Measurements from ENCODE around the gene KRT38.

The KRT38 gene

DNA sequence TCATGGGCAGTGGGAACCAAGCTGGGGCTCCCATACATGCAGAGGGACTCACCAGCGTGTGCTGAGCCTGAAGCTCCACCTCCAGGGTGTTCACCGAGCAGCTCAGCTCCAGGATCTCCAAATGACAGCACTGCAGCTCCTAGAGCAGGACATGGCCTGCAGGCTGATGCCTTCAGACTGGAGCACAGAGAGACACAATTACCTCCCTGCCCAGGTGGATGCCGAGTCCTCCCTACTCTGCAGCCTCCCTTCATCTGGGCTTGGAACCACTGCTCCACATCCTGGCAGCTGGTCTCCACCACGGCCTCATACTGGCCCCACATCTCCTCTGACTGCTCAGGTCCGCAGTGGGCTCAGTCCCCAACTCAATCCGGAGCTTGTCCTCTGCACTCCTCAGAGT lies 8.2 kb upstream of the KRT38 start:
- peaks cover 0 to 10% (median 2%) of the 10 kb centered on the region in 5 experiments for H3K27me3 ChIP-seq (replicated peaks in 2 of 5; ENCODE audit: control insufficient read depth in 4 of 5, insufficient read depth in 5 of 5, low read length in 4 of 5)
- ChIA-PET POLR2A (no interaction called here), CTCF (no interaction called here)
- H3K36me3 ChIP-seq (ENCODE audit: control insufficient read depth in 4 of 4, insufficient read depth in 4 of 4, low read length in 3 of 4): no peaks in the 10 kb centered on the region
- H3K9me3 ChIP-seq (ENCODE audit: control extremely low read depth in 1 of 5, control insufficient read depth in 4 of 5, insufficient read depth in 2 of 5, low read depth in 1 of 5, low read length in 4 of 5): peaks cover 0 to 3% (median 0%) of the 10 kb centered on the region in 5 experiments
- H3K4me3 ChIP-seq (ENCODE audit: control insufficient read depth in 1 of 7, extremely low read depth in 1 of 7, insufficient read depth in 4 of 7, low read depth in 2 of 7, low read length in 6 of 7): no peak overlapping the region
- H3K27ac ChIP-seq (ENCODE audit: insufficient read depth in 1 of 2, low read depth in 1 of 2, low read length in 2 of 2, poor library complexity in 1 of 2, severe bottlenecking in 2 of 2): no peak overlapping the region
- WGBS (ENCODE audit: insufficient coverage): 100% methylated on average over 4 of the region's 6 CpGs
- peaks cover 0 to 5% (median 2%) of the 10 kb centered on the region in 4 experiments for H3K4me1 ChIP-seq (ENCODE audit: control extremely low read depth in 1 of 4, control insufficient read depth in 4 of 4, insufficient read depth in 4 of 4, low read length in 3 of 4)
- DNase-seq: no peak

GRCh38 chr17:41448506-41448905 lies 7.7 kb upstream of the KRT38 start:
- peaks cover 0 to 3% (median 0%) of the 10 kb centered on the region in 5 experiments for H3K9me3 ChIP-seq (ENCODE audit: control extremely low read depth in 1 of 5, control insufficient read depth in 4 of 5, insufficient read depth in 2 of 5, low read depth in 1 of 5, low read length in 4 of 5)
- no peak for DNase-seq

DNA sequence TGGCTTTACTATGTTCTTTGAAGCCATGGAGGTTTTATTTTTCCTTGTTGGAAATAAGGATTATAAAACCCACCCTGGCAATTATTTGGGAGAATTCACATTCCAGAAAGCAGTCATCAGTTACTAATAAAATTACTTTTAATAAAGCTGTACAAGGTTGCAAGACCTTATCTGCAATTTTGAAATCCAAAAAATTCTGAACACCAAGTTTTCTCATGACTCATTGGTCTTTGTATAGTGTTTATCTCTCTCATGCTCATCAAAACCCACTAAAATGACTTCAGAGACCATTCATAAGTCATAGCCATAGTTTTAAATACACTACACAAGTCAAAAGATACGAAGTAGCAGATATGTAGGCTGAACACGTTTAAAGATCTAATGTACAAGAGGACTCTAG lies 6.0 kb upstream of the KRT38 start:
- CTCF ChIA-PET: no interaction called here
- no CpG with 5 or more reads among the region's 2 CpGs for WGBS (ENCODE audit: insufficient coverage)
- DNase-seq: no peak
- Histone ChIP-seq H3K9me3 (ENCODE audit: control extremely low read depth in 1 of 5, control insufficient read depth in 4 of 5, insufficient read depth in 2 of 5, low read depth in 1 of 5, low read length in 4 of 5) (peaks cover 0 to 3% (median 0%) of the 10 kb centered on the region in 5 experiments), H3K27ac (ENCODE audit: insufficient read depth in 1 of 2, low read depth in 1 of 2, low read length in 2 of 2, poor library complexity in 1 of 2, severe bottlenecking in 2 of 2) (no peak overlapping the region), H3K4me3 (ENCODE audit: control insufficient read depth in 1 of 7, extremely low read depth in 1 of 7, insufficient read depth in 4 of 7, low read depth in 2 of 7, low read length in 6 of 7) (no peak overlapping the region), H3K27me3 (replicated peaks in 2 of 5; ENCODE audit: control insufficient read depth in 4 of 5, insufficient read depth in 5 of 5, low read length in 4 of 5) (peaks cover 0 to 21% (median 3%) of the 10 kb centered on the region in 5 experiments), H3K4me1 (ENCODE audit: control extremely low read depth in 1 of 4, control insufficient read depth in 4 of 4, insufficient read depth in 4 of 4, low read length in 3 of 4) (no peaks in the 10 kb centered on the region), H3K36me3 (ENCODE audit: control insufficient read depth in 4 of 4, insufficient read depth in 4 of 4, low read length in 3 of 4) (no peaks in the 10 kb centered on the region)
- POLR2A ChIA-PET: interaction anchor here (0.6 kb wide), 1 partner anchor 20 kb away, joined by 4 read pairs; no protein-coding TSS in a partner anchor

More at GRCh38 chr17:41448506-41448905, 7.7 kb upstream of the KRT38 start:
- Histone ChIP-seq H3K36me3 (ENCODE audit: control insufficient read depth in 4 of 4, insufficient read depth in 4 of 4, low read length in 3 of 4) (no peaks in the 10 kb centered on the region), H3K27me3 (replicated peaks in 2 of 5; ENCODE audit: control insufficient read depth in 4 of 5, insufficient read depth in 5 of 5, low read length in 4 of 5) (peaks cover 0 to 10% (median 2%) of the 10 kb centered on the region in 5 experiments), H3K27ac (ENCODE audit: insufficient read depth in 1 of 2, low read depth in 1 of 2, low read length in 2 of 2, poor library complexity in 1 of 2, severe bottlenecking in 2 of 2) (no peak overlapping the region), H3K4me3 (ENCODE audit: control insufficient read depth in 1 of 7, extremely low read depth in 1 of 7, insufficient read depth in 4 of 7, low read depth in 2 of 7, low read length in 6 of 7) (no peak overlapping the region), H3K4me1 (ENCODE audit: control extremely low read depth in 1 of 4, control insufficient read depth in 4 of 4, insufficient read depth in 4 of 4, low read length in 3 of 4) (peaks cover 0 to 5% (median 2%) of the 10 kb centered on the region in 4 experiments)
- POLR2A ChIA-PET: no interaction called here
- WGBS (ENCODE audit: insufficient coverage): 90% methylated on average over 2 of the region's 2 CpGs
- CTCF ChIA-PET: interaction anchor here (0.8 kb wide), 1 partner anchor 44 kb away, joined by 3 read pairs; no protein-coding TSS in a partner anchor

DNA sequence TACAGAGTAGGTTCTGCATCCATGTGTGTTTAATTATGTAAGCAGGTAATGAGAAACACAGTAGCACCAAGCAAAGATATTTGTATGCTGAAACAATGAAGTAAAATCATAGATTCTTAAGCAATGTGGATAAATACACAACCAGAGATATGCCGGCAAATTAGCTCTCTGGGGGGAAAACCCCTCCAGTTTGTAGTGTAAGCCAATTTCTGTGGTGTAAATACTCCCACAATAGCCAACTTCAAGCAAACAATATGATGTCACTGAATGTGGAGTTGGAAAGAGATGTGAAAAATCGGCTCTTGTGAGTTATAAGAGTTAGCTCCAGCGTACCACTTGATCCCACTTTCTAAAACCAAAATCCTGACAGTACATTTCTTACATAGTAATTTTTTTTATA lies 3.9 kb upstream of the KRT38 start:
- Histone ChIP-seq H3K4me3 (ENCODE audit: control insufficient read depth in 1 of 7, extremely low read depth in 1 of 7, insufficient read depth in 4 of 7, low read depth in 2 of 7, low read length in 6 of 7) (no peak overlapping the region), H3K36me3 (ENCODE audit: control insufficient read depth in 4 of 4, insufficient read depth in 4 of 4, low read length in 3 of 4) (no peaks in the 10 kb centered on the region), H3K9me3 (ENCODE audit: control extremely low read depth in 1 of 5, control insufficient read depth in 4 of 5, insufficient read depth in 2 of 5, low read depth in 1 of 5, low read length in 4 of 5) (peaks cover 0 to 3% (median 0%) of the 10 kb centered on the region in 5 experiments), H3K27ac (ENCODE audit: insufficient read depth in 1 of 2, low read depth in 1 of 2, low read length in 2 of 2, poor library complexity in 1 of 2, severe bottlenecking in 2 of 2) (no peak overlapping the region), H3K27me3 (replicated peaks in 2 of 5; ENCODE audit: control insufficient read depth in 4 of 5, insufficient read depth in 5 of 5, low read length in 4 of 5) (peaks cover 0 to 21% (median 10%) of the 10 kb centered on the region in 5 experiments), H3K4me1 (ENCODE audit: control extremely low read depth in 1 of 4, control insufficient read depth in 4 of 4, insufficient read depth in 4 of 4, low read length in 3 of 4) (no peaks in the 10 kb centered on the region)
- no peak for DNase-seq
- 100% methylated on average over 1 of the region's 3 CpGs for WGBS (ENCODE audit: insufficient coverage)
- POLR2A ChIA-PET: interaction anchor here (0.5 kb wide), 1 partner anchor 574 kb away, joined by 4 read pairs; no protein-coding TSS in a partner anchor
- CTCF ChIA-PET: no interaction called here

GRCh38 chr17:41444186-41444585 lies 3.4 kb upstream of the KRT38 start:
- Histone ChIP-seq H3K27ac (ENCODE audit: insufficient read depth in 1 of 2, low read depth in 1 of 2, low read length in 2 of 2, poor library complexity in 1 of 2, severe bottlenecking in 2 of 2) (no peak overlapping the region), H3K36me3 (ENCODE audit: control insufficient read depth in 4 of 4, insufficient read depth in 4 of 4, low read length in 3 of 4) (no peaks in the 10 kb centered on the region), H3K9me3 (ENCODE audit: control extremely low read depth in 1 of 5, control insufficient read depth in 4 of 5, insufficient read depth in 2 of 5, low read depth in 1 of 5, low read length in 4 of 5) (peaks cover 0 to 3% (median 0%) of the 10 kb centered on the region in 5 experiments), H3K4me1 (ENCODE audit: control extremely low read depth in 1 of 4, control insufficient read depth in 4 of 4, insufficient read depth in 4 of 4, low read length in 3 of 4) (no peaks in the 10 kb centered on the region), H3K27me3 (replicated peaks in 2 of 5; ENCODE audit: control insufficient read depth in 4 of 5, insufficient read depth in 5 of 5, low read length in 4 of 5) (peaks cover 0 to 21% (median 10%) of the 10 kb centered on the region in 5 experiments), H3K4me3 (ENCODE audit: control insufficient read depth in 1 of 7, extremely low read depth in 1 of 7, insufficient read depth in 4 of 7, low read depth in 2 of 7, low read length in 6 of 7) (no peak overlapping the region)
- no peak for DNase-seq
- ChIA-PET POLR2A (no interaction called here), CTCF (no interaction called here)
- no CpG with 5 or more reads among the region's 1 CpG for WGBS (ENCODE audit: insufficient coverage)

GRCh38 chr17:41442739-41443138 lies 2.0 kb upstream of the KRT38 start:
- no peak for DNase-seq

GRCh38 chr17:41439375-41439774 lies 1.4 kb downstream of the KRT38 start:
- WGBS (ENCODE audit: insufficient coverage): 80% methylated on average over 4 of the region's 5 CpGs
- CTCF ChIA-PET: no interaction called here
- Histone ChIP-seq H3K36me3 (ENCODE audit: control insufficient read depth in 4 of 4, insufficient read depth in 4 of 4, low read length in 3 of 4) (no peaks in the 10 kb centered on the region), H3K27ac (ENCODE audit: insufficient read depth in 1 of 2, low read depth in 1 of 2, low read length in 2 of 2, poor library complexity in 1 of 2, severe bottlenecking in 2 of 2) (no peak overlapping the region), H3K27me3 (replicated peaks in 2 of 5; ENCODE audit: control insufficient read depth in 4 of 5, insufficient read depth in 5 of 5, low read length in 4 of 5) (peaks cover 0 to 13% (median 8%) of the 10 kb centered on the region in 5 experiments), H3K4me1 (ENCODE audit: control extremely low read depth in 1 of 4, control insufficient read depth in 4 of 4, insufficient read depth in 4 of 4, low read length in 3 of 4) (no peaks in the 10 kb centered on the region), H3K4me3 (ENCODE audit: control insufficient read depth in 1 of 7, extremely low read depth in 1 of 7, insufficient read depth in 4 of 7, low read depth in 2 of 7, low read length in 6 of 7) (no peak overlapping the region), H3K9me3 (ENCODE audit: control extremely low read depth in 1 of 5, control insufficient read depth in 4 of 5, insufficient read depth in 2 of 5, low read depth in 1 of 5, low read length in 4 of 5) (peaks cover 0 to 2% (median 0%) of the 10 kb centered on the region in 5 experiments)
- DNase-seq: no peak
- POLR2A ChIA-PET: interaction anchor here (0.7 kb wide), 1 partner anchor 28 kb away, joined by 3 read pairs; no protein-coding TSS in a partner anchor

More at GRCh38 chr17:41442739-41443138, 2.0 kb upstream of the KRT38 start:
- ChIA-PET CTCF (no interaction called here), POLR2A (no interaction called here)
- H3K36me3 ChIP-seq (ENCODE audit: control insufficient read depth in 4 of 4, insufficient read depth in 4 of 4, low read length in 3 of 4): no peaks in the 10 kb centered on the region
- 86% methylated on average over 3 of the region's 4 CpGs for WGBS (ENCODE audit: insufficient coverage)
- H3K4me3 ChIP-seq (ENCODE audit: control insufficient read depth in 1 of 7, extremely low read depth in 1 of 7, insufficient read depth in 4 of 7, low read depth in 2 of 7, low read length in 6 of 7): no peak overlapping the region
- H3K27me3 ChIP-seq (replicated peaks in 2 of 5; ENCODE audit: control insufficient read depth in 4 of 5, insufficient read depth in 5 of 5, low read length in 4 of 5): peaks cover 0 to 21% (median 10%) of the 10 kb centered on the region in 5 experiments
- no peaks in the 10 kb centered on the region for H3K4me1 ChIP-seq (ENCODE audit: control extremely low read depth in 1 of 4, control insufficient read depth in 4 of 4, insufficient read depth in 4 of 4, low read length in 3 of 4)
- no peak overlapping the region for H3K27ac ChIP-seq (ENCODE audit: insufficient read depth in 1 of 2, low read depth in 1 of 2, low read length in 2 of 2, poor library complexity in 1 of 2, severe bottlenecking in 2 of 2)
- H3K9me3 ChIP-seq (ENCODE audit: control extremely low read depth in 1 of 5, control insufficient read depth in 4 of 5, insufficient read depth in 2 of 5, low read depth in 1 of 5, low read length in 4 of 5): peaks cover 0 to 3% (median 0%) of the 10 kb centered on the region in 5 experiments
